Endodermal cell (in vitro differentiated cells): ENCODE data around the gene CSF1. TPM values are rescaled to one million over a fixed set of nuclear protein-coding genes. Genes with fewer than 3 reads are reported as not detected.

Experiments used
- DNase-seq: peaks from one replicate; pipeline ENCODE4 v3.0.0-alpha.2; 2017
- H3K27ac ChIP-seq: 2 replicates; pipeline ENCODE4 v1.5.1; 2013; ENCODE audit warnings: mild to moderate bottlenecking, low read depth, low read length, moderate library complexity
- H3K27me3 ChIP-seq: 2 replicates; pipeline ENCODE4 v1.6.1; 2013; ENCODE audit warnings: mild to moderate bottlenecking, low read length, moderate library complexity; ENCODE audit not compliant: insufficient read depth, control insufficient read depth, poor library complexity, severe bottlenecking
- H3K36me3 ChIP-seq: 2 replicates; pipeline ENCODE4 v1.7.0; 2013; ENCODE audit warnings: mild to moderate bottlenecking, low read length, moderate library complexity; ENCODE audit not compliant: control insufficient read depth, insufficient read depth
- H3K4me1 ChIP-seq: one replicate; pipeline ENCODE4 v1.7.0; 2013; ENCODE audit warnings: low read length; ENCODE audit not compliant: control insufficient read depth, insufficient read depth
- H3K4me3 ChIP-seq: 2 replicates; pipeline ENCODE4 v1.5.1; 2013; ENCODE audit warnings: mild to moderate bottlenecking, low read length, moderate library complexity
- H3K9ac ChIP-seq: 2 replicates; pipeline ENCODE4 v1.6.1; 2013; ENCODE audit warnings: mild to moderate bottlenecking, low read length, moderate library complexity; ENCODE audit not compliant: poor library complexity, severe bottlenecking; ENCODE audit errors: extremely low read depth
- H3K9me3 ChIP-seq: 2 replicates; pipeline ENCODE4 v1.6.1; 2013; ENCODE audit warnings: mild to moderate bottlenecking, low read length, moderate library complexity; ENCODE audit not compliant: control insufficient read depth
- H3K27ac Mint-ChIP-seq: 2 replicates; pipeline ENCODE4 v1.8.0; 2020; ENCODE audit warnings: mixed read lengths
- H3K27me3 Mint-ChIP-seq: 2 replicates; pipeline ENCODE4 v1.8.0; 2021; ENCODE audit warnings: mild to moderate bottlenecking, mixed read lengths; ENCODE audit not compliant: insufficient read depth
- H3K36me3 Mint-ChIP-seq: 2 replicates; pipeline ENCODE4 v1.8.0; 2020; ENCODE audit warnings: low read depth, mixed read lengths
- H3K4me1 Mint-ChIP-seq: 2 replicates; pipeline ENCODE4 v1.8.0; 2020; ENCODE audit warnings: mixed read lengths
- H3K4me3 Mint-ChIP-seq: 2 replicates; pipeline ENCODE4 v1.8.0; 2020; ENCODE audit warnings: mild to moderate bottlenecking, moderate library complexity, mixed read lengths
- H3K9me3 Mint-ChIP-seq: 2 replicates; pipeline ENCODE4 v1.8.0; 2020; ENCODE audit warnings: mild to moderate bottlenecking, mixed read lengths
- WGBS, 2 experiments: methylation state at CpG; one replicate each; pipeline versions ENCODE4 v1.1.5 to v1.1.7; 2013; ENCODE audit warnings: missing lambda C conversion rate in 2 of 2, mixed read lengths in 1 of 2; ENCODE audit not compliant: insufficient coverage in 1 of 2, insufficient read length in 1 of 2; 5-methylcytosine and 5-hydroxymethylcytosine counted together
- total RNA-seq, 2 donors: library from RNA; stranded (reverse); fragmentation: NEBNext Ultra II Directional in 1 of 2; extraction: Animal tissue kit (Norgen Biotek cat#: 25700) in 1 of 2; gene quantifications; 2 replicates in 1 of 2; 3 replicates in 1 of 2; pipeline ENCODE4 v1.2.1, GENCODE V29; 2021
- TF ChIP-seq, protein P1 (sequence below): fragments of 200-600 bp; sonication (generic); conservative IDR thresholded peaks from 2 replicates; pipeline ENCODE4 v1.5.0; 2021; ENCODE audit warnings: antibody characterized with exemption, mild to moderate bottlenecking

CSF1 gene
- total RNA-seq, 2 donors from 2014 or later, result 1.0 to 2.1 TPM

DNA sequence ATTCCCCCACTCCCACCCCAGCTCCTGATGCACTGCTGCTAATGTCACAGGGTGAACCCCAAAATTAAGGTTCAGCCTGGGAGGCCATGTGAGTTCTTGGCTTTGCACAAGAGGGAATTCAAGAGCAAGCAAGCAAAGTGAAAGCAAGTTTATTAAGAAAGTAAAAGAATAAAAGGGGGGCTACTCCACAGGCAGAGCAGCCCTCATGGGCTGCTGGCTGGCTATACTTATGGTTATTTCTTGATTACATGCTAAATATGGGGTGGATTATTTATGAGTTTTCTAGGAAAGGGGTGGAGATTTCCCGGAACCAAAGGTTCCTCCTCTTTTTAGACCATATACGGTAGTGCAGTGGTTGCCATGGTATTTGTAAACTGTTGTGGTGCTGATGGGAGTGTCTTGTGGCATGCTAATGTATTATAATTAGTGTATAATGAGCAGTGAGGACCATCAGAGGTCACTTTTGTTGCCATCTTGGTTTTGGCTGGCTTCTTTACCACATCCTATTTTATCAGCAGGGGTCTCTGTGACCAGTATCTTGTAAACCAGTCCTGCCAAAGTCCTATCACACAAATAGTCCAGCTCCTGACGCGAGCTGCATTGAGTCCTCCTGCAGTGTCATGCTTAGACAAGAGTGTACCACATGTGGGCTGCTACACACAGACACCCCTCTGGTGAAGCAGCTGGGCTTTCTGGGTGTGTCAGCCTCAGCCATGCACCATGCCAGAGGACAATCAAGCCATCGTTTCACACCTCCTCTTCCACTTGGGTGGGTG, 46.4 kb upstream of the CSF1 start:
- no peaks in the 10 kb centered on the region for H3K36me3 ChIP-seq
- H3K9me3 ChIP-seq, result no peaks in the 10 kb centered on the region
- H3K27ac ChIP-seq, result no peak overlapping the region
- peaks cover 20% of the 10 kb centered on the region for H3K9me3 Mint-ChIP-seq
- H3K9ac ChIP-seq, result no peak overlapping the region
- no peaks in the 10 kb centered on the region for H3K27me3 Mint-ChIP-seq
- TF ChIP-seq, protein P1, sequence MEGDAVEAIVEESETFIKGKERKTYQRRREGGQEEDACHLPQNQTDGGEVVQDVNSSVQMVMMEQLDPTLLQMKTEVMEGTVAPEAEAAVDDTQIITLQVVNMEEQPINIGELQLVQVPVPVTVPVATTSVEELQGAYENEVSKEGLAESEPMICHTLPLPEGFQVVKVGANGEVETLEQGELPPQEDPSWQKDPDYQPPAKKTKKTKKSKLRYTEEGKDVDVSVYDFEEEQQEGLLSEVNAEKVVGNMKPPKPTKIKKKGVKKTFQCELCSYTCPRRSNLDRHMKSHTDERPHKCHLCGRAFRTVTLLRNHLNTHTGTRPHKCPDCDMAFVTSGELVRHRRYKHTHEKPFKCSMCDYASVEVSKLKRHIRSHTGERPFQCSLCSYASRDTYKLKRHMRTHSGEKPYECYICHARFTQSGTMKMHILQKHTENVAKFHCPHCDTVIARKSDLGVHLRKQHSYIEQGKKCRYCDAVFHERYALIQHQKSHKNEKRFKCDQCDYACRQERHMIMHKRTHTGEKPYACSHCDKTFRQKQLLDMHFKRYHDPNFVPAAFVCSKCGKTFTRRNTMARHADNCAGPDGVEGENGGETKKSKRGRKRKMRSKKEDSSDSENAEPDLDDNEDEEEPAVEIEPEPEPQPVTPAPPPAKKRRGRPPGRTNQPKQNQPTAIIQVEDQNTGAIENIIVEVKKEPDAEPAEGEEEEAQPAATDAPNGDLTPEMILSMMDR, result no peak
- H3K4me3 Mint-ChIP-seq, result no peak overlapping the region
- H3K4me3 ChIP-seq, result no peak overlapping the region
- DNase-seq, result no peak
- peaks cover 2% of the 10 kb centered on the region for H3K4me1 Mint-ChIP-seq
- H3K36me3 Mint-ChIP-seq, result no peaks in the 10 kb centered on the region
- no peaks in the 10 kb centered on the region for H3K4me1 ChIP-seq
- no peak overlapping the region for H3K27ac Mint-ChIP-seq
- 90 to 94% methylated on average over 2 to 5 of the region's 5 CpGs for whole genome bisulfite sequencing, 2 experiments
- no peaks in the 10 kb centered on the region for H3K27me3 ChIP-seq

GRCh38 chr1:109864930-109865612, 45.6 kb upstream of the CSF1 start:
- Mint-ChIP-seq H3K4me3 (no peak overlapping the region), H3K27ac (no peak overlapping the region), H3K27me3 (no peaks in the 10 kb centered on the region), H3K36me3 (no peaks in the 10 kb centered on the region), H3K9me3 (peaks cover 16% of the 10 kb centered on the region), H3K4me1 (peaks cover 2% of the 10 kb centered on the region)
- Histone ChIP-seq H3K9me3 (no peaks in the 10 kb centered on the region), H3K27me3 (no peaks in the 10 kb centered on the region), H3K36me3 (no peaks in the 10 kb centered on the region), H3K4me1 (no peaks in the 10 kb centered on the region), H3K27ac (no peak overlapping the region), H3K4me3 (no peak overlapping the region), H3K9ac (no peak overlapping the region)
- TF ChIP-seq, protein P1, result no peak
- DNase-seq, result no peak
- 88 to 96% methylated on average over 12 of the region's 12 CpGs for WGBS, 2 experiments

GRCh38 chr1:109866071-109866470, 44.6 kb upstream of the CSF1 start:
- no peaks in the 10 kb centered on the region for H3K27me3 ChIP-seq
- peaks cover 2% of the 10 kb centered on the region for H3K4me1 Mint-ChIP-seq
- no peak for DNase-seq
- no peak overlapping the region for H3K4me3 ChIP-seq
- TF ChIP-seq, protein P1, result no peak
- no peak overlapping the region for H3K27ac ChIP-seq
- H3K9me3 Mint-ChIP-seq, result peaks cover 9% of the 10 kb centered on the region
- 100% methylated on average over 1 to 2 of the region's 2 CpGs for WGBS, 2 experiments
- H3K9ac ChIP-seq, result no peak overlapping the region
- H3K36me3 Mint-ChIP-seq, result no peaks in the 10 kb centered on the region
- no peaks in the 10 kb centered on the region for H3K36me3 ChIP-seq
- no peaks in the 10 kb centered on the region for H3K4me1 ChIP-seq
- no peak overlapping the region for H3K27ac Mint-ChIP-seq
- H3K9me3 ChIP-seq, result no peaks in the 10 kb centered on the region
- no peaks in the 10 kb centered on the region for H3K27me3 Mint-ChIP-seq
- H3K4me3 Mint-ChIP-seq, result no peak overlapping the region
